NCI-H69 (cell line): Measurements from ENCODE around the gene AGFG1.

ENCODE experiments used
- DNase-seq: peaks from one replicate; lab custom pipeline; 2025; lab: John Stamatoyannopoulos, UW

The AGFG1 gene

DNA sequence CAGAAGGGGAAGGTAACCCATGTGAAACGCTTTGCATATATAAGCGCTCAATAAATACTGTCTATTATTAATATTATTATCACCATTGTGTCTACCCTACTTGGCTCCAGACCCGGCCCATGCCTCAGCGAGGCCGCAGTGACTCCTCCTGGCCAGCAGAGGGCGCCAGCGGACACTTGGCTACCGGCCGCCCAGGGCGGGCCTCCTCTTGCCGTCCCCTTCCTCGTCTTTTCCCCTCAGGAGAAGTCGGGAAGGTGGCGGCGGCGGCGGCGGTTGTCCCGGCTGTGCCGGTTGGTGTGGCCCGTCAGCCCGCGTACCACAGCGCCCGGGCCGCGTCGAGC, at the start of gene AGFG1:
Gene AGFG1, plus strand, starts transcription at position 233 of the 341 bp plus-strand sequence. CDS start 266 bp downstream, outside the sequence.
- DNase-seq: peak; percentile 79

DNA sequence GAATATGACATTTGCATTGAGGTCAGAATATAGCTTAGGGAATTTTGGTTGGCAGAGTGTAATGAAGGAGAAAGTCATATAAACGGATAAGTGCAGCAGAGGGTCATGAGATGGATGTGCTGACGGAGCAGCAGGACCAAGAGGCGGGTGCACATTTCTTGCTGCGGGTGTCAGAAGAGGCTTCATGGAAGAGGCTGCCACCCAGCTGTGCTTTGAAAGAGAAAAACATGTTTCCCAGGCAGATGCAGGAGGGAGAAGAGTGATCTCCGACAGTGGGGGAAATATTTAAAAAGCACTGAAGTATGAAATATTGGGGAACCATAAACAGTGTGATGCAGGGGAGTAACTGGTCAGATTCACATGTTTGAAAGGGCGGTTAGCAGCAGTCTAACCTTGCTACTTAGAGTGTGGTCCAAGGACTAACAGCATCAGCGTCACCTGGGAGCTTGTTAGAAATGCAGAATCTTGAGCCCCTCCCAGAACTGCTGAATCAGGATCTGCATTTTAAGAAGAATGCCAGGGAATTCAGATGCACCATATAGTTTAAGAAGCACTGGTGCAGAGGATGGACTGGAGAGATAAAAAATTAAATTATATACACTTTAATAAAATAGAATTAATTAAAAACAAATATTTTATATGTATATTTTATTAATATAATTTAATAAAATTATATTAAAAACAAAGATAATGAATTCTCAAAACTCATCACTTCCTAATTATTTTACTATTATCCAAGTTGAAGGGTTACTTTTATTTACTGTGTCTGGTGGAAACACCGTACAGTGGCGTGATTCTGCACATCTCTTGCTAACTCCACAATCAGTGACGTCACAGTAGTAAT, 48.1 kb upstream of the AGFG1 start:
- DNase-seq: no peak

DNA sequence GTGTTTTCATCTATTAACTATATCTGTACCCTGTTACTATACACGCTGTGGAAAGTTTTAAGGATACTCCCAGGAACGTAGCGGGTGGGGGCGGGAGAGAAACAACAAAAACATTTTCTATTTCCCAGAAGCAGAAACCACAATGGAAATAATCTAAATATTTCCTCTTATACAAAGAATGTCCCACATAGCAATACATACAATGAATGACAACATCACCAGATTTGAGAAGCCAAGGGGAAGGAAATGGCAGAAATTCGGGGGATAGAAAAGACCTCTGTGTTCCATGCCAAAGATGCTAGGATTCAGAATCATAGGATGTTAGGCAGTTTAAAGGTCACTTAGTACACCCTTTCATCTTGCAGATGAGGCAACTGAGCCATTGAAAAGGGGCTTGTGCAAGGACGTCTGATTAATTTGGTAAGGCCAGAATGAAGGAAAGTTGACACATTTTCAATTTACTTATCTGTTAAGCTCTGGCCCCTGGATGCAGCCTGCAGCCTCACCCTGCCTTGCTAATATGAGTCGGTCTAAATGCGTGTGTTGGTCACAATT, 43.1 kb upstream of the AGFG1 start:
- no peak for DNase-seq

DNA sequence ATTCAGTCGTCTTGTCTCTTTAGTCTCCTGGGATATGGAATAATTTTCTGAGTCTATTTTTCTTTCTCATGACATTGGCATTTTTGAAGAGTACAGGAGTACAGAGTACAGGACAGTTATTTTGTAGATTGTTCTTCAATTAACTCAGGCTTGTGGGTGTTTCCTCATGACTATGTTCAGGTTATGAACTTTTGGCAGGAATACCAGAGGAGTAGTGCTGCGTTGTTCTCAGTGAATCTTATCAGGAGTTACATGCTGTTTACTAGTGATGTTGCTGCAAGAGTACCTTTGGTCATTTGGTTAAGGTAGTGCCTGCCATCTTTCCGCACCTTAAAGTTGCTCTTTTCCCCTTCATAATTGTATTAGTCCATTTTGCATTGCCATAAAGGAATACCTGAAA, 41.3 kb upstream of the AGFG1 start:
- no peak for DNase-seq

DNA sequence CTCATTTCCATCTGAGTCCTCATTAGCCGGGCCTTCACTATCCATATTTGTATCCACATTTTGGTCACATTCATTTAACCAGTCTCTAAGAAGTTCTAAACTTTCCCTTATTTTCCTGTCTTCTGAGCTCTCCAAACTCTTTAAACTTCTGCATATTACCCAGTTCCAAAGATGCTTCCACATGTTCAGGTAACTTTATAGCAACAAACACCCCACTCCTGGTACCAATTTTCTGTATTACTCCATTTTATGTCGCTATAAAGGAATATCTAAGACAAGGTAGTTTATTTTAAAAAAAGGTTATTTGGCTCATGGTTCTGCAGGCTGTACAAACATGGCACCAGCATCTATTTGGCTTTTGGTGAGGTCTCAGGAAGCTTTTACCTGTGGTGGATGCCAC, 38.8 kb upstream of the AGFG1 start:
- DNase-seq: no peak

DNA sequence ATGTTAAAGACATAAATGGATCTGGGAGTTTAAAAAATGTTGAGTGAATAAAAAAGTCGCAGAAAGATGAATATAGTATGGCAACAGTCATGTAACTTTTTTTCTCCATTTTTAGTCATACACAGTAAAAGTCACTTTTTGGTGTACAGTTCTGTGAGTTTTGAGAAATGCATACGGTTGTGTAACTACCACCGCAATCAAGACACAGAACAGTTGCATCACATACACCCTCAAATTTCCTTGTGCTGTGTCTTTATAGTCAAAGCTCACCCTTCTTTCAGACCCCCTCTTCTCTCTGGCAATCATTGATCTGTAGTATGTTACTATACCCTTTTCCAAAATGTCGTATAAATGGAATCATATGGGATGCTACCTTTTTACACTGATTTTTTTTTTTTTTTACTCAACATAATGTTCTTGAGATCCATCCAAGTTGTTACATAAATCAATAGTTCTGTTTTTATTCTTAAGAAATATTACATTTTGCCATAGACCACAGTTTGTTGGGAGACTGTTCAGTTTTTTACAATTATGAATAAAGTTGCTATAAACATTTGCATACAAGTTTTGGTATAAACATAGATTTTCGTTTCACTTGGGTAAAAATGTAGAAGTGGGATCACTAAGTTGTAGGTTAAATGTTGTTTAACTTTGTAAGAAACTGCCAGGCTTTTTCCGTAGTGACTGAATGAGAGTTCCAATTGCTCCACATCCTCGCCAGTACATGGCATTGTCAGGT, 35.4 kb upstream of the AGFG1 start:
- DNase-seq: no peak

DNA sequence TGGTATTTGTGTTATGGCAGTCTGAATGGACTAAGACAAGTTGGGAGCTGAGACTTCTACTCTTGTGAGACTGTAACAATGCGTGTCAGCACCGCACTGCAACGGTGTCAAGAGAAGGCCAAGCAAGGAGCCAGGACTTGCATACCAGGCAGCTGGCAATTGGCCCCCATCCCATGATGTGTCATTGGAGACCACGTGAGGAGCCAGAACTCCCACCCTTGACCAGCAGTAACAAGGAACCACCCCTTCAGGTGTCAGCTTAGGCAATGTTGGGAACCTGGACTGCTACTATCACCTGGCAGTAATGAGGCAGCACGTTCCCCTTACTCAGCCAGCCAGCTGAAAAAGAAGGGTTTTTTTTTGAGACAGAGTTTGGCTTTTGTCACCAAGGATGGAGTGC, 32.7 kb upstream of the AGFG1 start:
- DNase-seq: no peak

- DNase-seq: no peak
Measured at GRCh38 chr2:227442639-227443038, 29.3 kb upstream of the AGFG1 start.

DNA sequence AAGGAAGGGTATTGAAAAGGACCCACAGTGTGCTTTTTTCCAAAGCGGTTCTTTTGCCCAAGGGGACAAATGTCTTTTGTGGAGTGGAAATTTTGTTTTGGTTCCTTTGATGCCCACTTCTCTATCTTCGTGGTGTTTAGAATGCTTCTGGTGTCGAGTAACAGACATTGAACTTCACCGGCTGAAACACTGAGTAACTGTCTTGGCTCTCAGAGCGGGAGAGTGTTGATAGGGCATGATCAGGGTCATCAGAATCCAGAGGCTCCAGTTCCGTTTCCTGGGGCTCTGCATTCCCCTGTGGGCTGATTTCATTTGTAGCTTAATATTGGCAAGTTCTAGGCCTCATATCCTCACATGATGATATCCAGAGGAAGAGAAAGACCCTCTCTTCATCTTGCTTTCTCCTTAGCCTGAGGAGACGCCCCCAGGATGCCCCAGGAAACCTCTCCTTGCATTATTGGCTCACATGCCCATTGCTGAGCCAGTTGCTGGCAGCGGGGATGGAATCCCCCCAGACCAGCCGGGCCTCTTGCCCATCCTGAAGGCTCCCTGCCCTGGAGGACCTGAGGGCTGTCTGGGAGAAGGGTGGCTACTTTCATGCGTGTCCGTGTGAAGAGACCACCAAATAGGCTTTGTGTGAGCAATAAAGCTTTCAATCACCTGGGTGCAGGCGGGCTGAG, 27.9 kb upstream of the AGFG1 start:
- no peak for DNase-seq

DNA sequence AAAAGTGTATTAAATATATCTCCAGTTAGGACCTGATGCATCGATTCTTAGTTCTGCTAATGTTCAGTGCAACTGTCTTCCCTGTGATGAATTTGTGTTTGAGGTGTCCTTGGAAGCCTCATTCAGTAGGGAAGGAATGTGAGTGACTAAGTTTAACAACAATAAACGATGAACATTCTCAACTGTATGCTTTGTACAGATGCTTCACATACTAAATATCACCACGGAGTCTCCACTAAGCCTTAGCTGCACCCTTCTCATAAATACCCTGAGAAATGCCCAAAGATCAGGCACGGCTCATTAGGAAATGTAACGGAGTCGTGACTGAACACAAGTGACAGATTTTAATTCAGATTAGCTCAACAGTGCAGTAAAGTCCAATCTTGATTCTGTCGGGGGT, 24.4 kb upstream of the AGFG1 start:
- no peak for DNase-seq

DNA sequence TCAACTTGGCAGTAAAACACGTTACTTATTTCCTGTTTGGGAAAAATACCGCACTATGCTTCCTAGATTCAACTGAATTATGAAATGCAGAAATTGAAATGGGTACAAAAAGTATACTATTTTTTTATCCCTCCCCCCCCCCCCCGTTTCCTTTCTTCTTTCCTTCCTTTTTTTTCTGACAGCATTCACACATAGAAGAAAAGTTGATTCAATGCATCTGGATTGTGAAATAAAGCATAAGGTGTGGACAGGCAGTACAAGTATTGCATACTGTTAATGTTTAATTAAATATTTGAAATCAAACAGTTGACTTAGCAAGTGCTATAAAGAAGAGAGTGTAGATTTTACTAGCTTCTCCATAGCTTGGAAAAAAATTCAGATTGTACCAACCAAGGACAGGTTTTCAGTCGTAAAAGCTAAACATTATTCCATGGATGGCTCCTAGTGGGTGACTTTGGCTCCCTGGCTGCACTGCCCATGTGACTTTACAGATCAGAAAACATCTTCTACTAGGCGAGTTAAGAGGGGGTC, 21.6 kb upstream of the AGFG1 start:
- DNase-seq: no peak

GRCh38 chr2:227450926-227451654, 20.9 kb upstream of the AGFG1 start:
- DNase-seq: no peak

DNA sequence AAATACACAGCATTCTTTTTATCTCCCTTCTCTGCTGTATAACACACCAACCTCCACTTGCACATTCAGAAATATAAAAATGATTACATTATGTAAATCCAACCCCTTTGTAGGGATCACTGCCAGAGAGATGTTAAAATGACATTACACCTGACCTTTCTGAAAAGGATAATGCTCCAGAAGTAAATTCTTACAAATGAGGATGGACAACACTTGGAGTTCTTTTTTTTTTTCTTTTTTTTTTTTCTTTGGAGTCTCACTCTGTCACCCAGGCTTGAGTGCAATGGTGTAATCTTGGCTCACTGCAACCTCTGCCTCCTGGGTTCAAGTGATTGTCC, 20.3 kb upstream of the AGFG1 start:
- DNase-seq: no peak

DNA sequence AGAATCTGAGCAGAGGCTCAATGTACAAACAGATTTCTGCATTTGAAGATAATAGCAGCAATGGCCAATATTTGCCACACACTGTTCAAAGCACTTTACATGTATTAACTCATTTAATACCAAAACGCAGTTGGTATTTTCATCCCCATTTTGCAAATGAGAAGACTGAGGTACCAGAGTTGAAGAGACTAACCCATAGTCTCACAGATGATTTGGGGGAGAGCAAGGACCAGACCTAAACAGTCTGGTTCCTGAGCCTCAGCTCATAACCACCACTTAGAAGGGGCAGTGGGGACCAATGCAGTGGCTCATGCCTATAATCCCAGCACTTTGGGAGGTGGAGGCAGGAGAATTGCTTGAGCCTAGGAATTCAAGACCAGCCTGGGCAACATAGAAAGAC, 18.1 kb upstream of the AGFG1 start:
- DNase-seq: no peak

DNA sequence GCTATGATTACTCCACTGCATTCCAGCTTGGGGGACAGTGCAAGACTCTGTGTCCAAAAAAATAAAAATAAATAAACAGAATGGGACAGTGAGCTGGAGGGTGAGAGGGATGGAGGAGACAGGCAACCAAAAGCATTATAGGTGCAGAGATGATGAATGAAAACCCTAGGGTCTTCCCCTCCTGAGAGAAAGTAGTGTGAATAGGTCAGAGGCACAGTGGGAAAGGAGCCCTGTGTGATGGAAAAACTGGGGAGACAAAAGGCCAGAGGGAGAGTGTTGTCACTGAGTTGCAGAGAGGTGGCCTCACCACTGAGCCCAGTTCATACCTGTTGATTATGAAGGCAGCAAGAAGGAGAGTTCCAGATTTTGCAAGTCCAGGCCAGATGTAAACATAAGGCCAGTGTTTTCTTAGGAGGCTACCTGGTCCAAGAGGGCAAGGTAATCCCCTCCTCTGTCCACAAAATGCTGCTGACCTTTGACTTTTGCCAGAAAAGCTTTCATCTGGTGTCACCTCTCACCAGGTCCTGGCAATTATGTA, 17.6 kb upstream of the AGFG1 start:
- no peak for DNase-seq

GRCh38 chr2:227455200-227455599, 16.8 kb upstream of the AGFG1 start:
- no peak for DNase-seq

DNA sequence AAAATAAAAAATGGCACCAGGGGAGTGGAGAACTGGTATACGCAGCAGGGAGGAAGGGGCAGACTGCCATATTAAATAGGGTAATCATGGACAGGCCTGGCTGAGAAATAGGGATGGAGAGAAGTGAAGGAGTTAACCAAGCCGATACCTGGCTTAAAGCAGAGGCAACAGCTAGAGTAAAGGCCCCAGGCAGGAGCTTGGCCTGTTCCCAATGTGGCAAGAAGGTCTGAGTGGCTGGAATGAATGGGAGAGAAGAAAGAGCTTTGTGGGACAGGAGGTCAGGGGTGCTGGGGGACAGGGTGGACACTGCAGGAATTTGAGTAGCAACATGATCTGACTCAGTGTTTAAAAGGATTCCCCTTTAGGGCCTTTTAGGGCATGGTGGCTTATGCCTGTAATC, 15.9 kb upstream of the AGFG1 start:
- DNase-seq: no peak

GRCh38 chr2:227456772-227457171, 15.2 kb upstream of the AGFG1 start:
- no peak for DNase-seq

DNA sequence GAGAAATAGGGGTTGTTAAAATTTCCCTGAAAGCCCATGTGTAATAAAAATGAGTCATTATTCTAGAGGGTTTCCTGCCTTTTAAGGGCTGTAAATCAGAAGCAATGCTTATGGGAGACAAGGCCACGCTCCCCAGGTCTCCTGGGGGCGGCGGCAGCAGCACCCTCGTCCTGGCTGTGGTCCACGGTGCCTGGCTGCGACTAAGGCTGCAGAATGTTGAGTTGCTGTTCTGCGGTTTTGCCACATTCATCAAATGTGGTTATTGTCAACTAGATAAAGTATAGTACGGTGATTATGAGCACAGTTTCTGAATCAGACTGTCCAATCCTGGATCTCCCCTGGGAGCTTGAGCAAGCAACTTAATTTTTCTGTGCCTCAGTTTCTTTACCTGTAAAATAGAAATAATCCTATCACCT, 11.9 kb upstream of the AGFG1 start:
- DNase-seq: no peak

DNA sequence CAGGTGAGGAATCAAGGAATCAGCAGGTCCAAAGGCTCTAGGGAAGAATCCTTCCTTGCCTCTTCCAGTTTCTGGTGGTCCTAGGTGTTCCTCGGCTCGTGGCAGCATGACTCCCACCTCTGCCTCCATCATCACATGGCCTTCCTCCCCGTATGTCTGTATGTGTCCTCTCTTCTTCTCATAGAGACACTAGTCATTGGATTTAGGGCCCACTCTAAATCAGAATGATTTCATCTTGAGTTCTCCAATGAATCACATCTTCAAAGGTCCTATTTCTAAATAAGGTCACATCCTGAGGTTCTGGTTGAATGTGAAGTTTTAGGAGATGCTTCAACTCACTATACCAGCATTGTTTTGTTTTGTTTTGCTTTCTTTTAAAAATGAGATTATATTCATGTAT, 11.1 kb upstream of the AGFG1 start:
- no peak for DNase-seq

DNA sequence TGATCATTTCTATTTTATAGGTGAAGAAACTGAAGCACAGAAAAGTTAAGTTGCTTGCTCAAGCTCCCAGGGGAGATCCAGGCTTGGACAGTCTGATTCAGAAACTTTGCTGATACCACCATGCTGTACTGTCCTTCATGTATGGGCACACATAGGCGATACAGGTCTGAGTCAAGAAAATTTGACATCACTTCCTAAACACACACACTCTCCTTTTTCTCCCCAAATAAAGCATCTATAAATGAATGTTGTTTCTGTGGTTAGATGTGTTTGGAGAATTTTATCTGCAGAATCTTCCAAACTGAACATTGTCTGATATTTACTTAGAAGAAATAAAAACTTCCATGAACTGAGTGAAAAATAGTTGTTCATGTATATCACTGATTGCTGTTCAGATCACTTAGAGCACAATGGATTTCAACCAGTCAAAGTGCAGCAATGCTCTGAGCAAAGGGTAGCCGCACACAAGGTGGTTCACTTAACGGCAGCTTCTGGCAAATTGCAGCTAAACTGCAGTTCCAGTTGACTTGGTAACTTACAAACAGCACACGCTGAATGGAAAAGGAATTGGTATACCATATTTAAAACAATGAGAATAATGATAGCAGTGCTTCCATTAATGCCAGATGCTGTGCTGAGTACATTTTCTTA, 10.0 kb upstream of the AGFG1 start:
- no peak for DNase-seq
